Measurements from ENCODE around the gene CCSER1.

DNA sequence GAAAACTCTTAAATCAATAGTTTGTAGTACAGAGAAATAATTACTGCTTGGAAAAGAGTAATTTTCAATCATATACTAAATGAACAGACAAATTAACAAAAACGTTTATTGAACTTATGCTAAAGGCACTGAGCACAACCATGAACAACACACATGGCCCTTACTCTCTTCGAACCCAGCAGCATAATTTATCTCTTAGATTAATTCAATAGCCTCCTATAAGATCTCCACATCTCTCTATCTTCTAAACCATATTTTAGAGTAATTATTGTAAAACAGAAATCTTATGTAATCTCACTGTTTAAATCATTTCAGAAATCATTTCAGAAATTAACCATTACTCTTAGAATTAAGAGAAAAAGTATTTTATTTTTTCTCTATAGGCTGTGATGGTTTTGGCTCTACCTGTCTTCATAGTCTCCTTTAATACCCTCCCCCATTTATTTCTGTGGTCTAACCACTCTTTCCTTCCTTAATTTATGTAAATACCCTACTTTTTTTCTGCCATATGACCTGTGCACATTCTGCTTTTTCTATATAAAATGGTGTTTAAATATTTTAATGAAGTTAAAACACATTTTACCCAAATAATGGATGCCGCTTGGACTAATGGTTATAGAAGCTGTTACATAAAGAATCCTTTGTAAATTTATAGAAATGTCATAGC lies 218.5 kb downstream of the CCSER1 start:
- TF ChIP-seq, protein P1, sequence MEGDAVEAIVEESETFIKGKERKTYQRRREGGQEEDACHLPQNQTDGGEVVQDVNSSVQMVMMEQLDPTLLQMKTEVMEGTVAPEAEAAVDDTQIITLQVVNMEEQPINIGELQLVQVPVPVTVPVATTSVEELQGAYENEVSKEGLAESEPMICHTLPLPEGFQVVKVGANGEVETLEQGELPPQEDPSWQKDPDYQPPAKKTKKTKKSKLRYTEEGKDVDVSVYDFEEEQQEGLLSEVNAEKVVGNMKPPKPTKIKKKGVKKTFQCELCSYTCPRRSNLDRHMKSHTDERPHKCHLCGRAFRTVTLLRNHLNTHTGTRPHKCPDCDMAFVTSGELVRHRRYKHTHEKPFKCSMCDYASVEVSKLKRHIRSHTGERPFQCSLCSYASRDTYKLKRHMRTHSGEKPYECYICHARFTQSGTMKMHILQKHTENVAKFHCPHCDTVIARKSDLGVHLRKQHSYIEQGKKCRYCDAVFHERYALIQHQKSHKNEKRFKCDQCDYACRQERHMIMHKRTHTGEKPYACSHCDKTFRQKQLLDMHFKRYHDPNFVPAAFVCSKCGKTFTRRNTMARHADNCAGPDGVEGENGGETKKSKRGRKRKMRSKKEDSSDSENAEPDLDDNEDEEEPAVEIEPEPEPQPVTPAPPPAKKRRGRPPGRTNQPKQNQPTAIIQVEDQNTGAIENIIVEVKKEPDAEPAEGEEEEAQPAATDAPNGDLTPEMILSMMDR (conservative IDR thresholded peaks at IDR 0.05 in 1 of 2, IDR thresholded peaks at IDR 0.05 in 1 of 2; ENCODE audit: extremely low read depth in 1 of 2, insufficient read depth in 1 of 2, low read depth in 1 of 2, low read length in 2 of 2): no peak
- no peak for TF ChIP-seq EZH2 (IDR thresholded peaks at IDR 0.05; ENCODE audit: borderline replicate concordance, low read length)

Data from mammary epithelial cell (primary cell).